ENCODE data around the gene GDAP1L1.
"Not testable (repeated sequence)": the region's sequence is repeated elsewhere in the genome, so short reads cannot be mapped to it uniquely, and the experiment has no call there.

Gene GDAP1L1

DNA sequence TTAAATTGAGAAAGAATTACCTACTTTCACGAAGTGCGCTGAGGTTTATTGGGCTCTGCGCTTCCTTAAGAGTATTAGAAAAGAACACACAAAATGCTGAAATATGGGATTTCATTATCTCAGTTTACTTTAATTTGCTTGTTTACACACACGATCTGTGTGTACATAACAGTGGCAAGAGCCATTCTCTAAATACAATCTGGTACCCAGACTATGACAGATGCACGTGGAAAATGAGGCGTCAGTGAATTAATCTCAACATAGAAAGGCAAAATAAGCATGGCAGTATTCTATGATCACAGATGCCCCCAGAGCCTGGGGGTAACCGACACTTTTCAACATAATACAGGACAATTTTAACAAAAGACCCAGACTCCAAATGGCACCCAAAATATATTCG is 55.6 kb downstream of the GDAP1L1 start:
- no peak for DNase-seq (ENCODE audit: low spot score)

DNA sequence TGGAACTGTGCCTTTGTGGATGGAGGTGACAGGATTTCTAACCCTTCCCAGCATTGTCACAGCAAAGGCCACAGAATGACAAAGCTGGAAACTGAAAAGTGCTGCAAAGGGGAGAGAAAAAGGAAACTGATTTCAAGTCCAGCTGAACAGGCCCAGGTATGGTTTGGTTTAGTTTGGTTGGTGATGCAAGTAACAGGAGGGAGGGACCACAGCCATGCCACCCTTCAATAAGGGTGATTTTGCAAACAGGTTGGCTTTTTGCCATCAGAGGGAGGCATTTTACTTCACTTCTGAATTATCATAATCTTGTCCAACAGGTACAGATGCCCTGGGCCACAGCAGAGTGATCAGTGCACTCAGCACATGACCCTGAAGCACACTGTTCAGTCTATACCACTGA is 57.3 kb downstream of the GDAP1L1 start:
- no peak for DNase-seq (ENCODE audit: low spot score)

- no peak for DNase-seq (ENCODE audit: low spot score)
These were observed 59.8 kb downstream of the GDAP1L1 start for GRCh38 chr20:44306927-44307326.

GRCh38 chr20:44309763-44310663 is 62.9 kb downstream of the GDAP1L1 start:
- no peak for DNase-seq (ENCODE audit: low spot score)

GRCh38 chr20:44310664-44311639 is 63.8 kb downstream of the GDAP1L1 start, which contains the start of gene FITM2:
TSS of gene FITM2 (minus strand) at chr20:44311202. CDS start at chr20:44311148, 54 bp downstream.
- DNase-seq (ENCODE audit: low spot score), result peak; percentile 99

DNA sequence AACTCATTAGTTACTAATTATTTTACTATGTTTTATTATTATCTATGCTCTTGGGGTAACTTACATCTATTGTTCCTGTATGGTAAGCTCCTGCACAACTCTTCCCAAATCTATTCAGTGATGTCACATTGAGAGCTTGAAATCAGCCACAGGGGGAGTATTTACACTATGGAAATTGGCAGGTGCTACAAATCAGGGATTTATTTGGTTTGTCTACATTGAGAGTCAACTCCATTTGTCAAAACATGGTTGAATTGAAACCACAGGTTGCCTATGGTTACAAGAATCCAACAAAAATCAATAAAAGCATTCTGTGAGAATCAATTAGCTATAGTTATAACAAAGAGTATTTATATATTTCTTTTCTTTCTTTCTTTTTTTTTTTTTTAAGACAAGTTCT is 67.8 kb downstream of the GDAP1L1 start:
- no peak for DNase-seq (ENCODE audit: low spot score)

- DNase-seq (ENCODE audit: low spot score), result no peak
These were observed 72.8 kb downstream of the GDAP1L1 start for GRCh38 chr20:44319839-44320422.

DNA sequence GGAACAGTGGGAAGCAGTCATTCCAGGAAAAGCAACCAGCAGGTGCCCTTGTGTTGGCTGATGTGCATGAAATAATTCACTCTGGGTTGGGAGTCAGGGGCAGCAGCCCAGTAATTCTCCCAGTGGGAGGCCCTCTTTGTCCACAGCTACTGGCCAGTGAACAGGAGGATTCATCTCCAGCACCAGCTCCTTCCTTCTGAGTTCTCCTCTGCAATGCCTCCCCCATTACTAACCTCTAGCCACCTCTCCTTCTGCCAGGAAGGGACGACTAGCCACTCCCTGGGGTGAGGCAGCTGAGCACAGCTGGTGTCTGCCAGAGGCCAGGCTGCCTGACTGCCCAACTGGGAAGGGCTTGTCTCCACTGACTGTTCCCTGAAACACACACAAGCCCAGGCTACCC is 77.2 kb downstream of the GDAP1L1 start:
- DNase-seq (ENCODE audit: low spot score), result no peak

GRCh38 chr20:44326391-44327159 is 79.5 kb downstream of the GDAP1L1 start:
- peak; percentile 38 for DNase-seq (ENCODE audit: low spot score)

GRCh38 chr20:44327748-44328147 is 80.6 kb downstream of the GDAP1L1 start:
- not testable (repeated sequence) for DNase-seq (ENCODE audit: low spot score)

DNA sequence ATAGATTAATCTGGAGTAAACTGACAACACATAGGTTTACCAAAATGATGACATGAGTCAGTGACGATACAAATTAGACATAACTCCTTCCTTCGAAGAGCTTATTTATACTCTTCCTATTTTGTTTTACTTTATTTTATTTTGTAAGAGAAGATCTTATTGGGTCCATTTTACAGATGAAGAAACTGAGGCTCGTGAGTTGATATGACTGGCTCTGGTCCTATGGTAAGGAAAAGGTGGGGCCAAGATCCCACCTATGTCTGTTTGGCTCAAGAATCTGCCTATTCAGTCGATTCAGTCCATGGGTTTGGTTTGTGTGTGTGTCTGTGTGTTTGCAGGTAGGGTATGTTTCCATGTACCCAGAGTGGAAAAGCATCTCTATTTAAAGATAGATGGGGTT is 81.3 kb downstream of the GDAP1L1 start:
- DNase-seq (ENCODE audit: low spot score), result no peak
